ENCODE measurements around the gene PDLIM7. TPM values are rescaled to one million over a fixed set of nuclear protein-coding genes. Genes with fewer than 3 reads are reported as not detected.

Gene PDLIM7
- total and polyA plus RNA-seq, 7 experiments from 2014 or later = 2.7 to 63.2 (median 4.7) TPM

GRCh38 chr5:177526191-177526590 is 28.8 kb upstream of the PDLIM7 start:
- Histone ChIP-seq H3K27me3 (ENCODE audit: control insufficient read depth in 2 of 2, insufficient read depth in 2 of 2, low read length in 2 of 2) (no peaks in the 10 kb centered on the region), H3K9me3 (ENCODE audit: control insufficient read depth in 2 of 3, low read length in 3 of 3) (no peaks in the 10 kb centered on the region), H3K4me1 (ENCODE audit: control insufficient read depth in 2 of 2, insufficient read depth in 2 of 2, low read length in 2 of 2) (peaks cover 0 to 4% of the 10 kb centered on the region in 2 donors), H3K36me3 (ENCODE audit: control insufficient read depth in 2 of 3, insufficient read depth in 3 of 3, low read length in 3 of 3) (peaks cover 0 to 89% (median 10%) of the 10 kb centered on the region in 3 experiments), H3K27ac (ENCODE audit: low read depth, low read length) (no peak overlapping the region), H3K4me3 (ENCODE audit: low read length) (no peak overlapping the region)
- ChIA-PET POLR2A (interaction anchor here (0.6 to 1.0 kb wide), 3 partner anchors 10 to 140 kb away, joined by 3 to 4 read pairs (median 3); no protein-coding TSS in a partner anchor), CTCF (no interaction called here)
- DNase-seq (no peak), ATAC-seq (no peak)
- Mint-ChIP-seq H3K4me3 (no peak overlapping the region), H3K27ac (no peak overlapping the region), H3K36me3 (peaks cover 0 to 11% (median 7%) of the 10 kb centered on the region in 5 donors), H3K4me1 (peaks cover 0 to 10% (median 5%) of the 10 kb centered on the region in 7 donors), H3K27me3 (no peaks in the 10 kb centered on the region), H3K9me3 (peaks cover 0 to 2% (median 0%) of the 10 kb centered on the region in 11 donors)
- intact Hi-C loops (cut with micrococcal nuclease) = no loop called here

- H3K9me3 Mint-ChIP-seq = no peaks in the 10 kb centered on the region
- intact Hi-C loops (cut with micrococcal nuclease) = no loop called here
- H3K36me3 ChIP-seq (ENCODE audit: control insufficient read depth in 2 of 3, insufficient read depth in 3 of 3, low read length in 3 of 3) = peaks cover 0 to 89% (median 10%) of the 10 kb centered on the region in 3 experiments
Measured at GRCh38 chr5:177524941-177525655, 27.7 kb upstream of the PDLIM7 start.

GRCh38 chr5:177524539-177524900 is 27.1 kb upstream of the PDLIM7 start:
- no peak overlapping the region for H3K27ac Mint-ChIP-seq
- Histone ChIP-seq H3K4me1 (ENCODE audit: control insufficient read depth in 2 of 2, insufficient read depth in 2 of 2, low read length in 2 of 2) (peaks cover 0 to 6% of the 10 kb centered on the region in 2 donors), H3K27me3 (ENCODE audit: control insufficient read depth in 2 of 2, insufficient read depth in 2 of 2, low read length in 2 of 2) (no peaks in the 10 kb centered on the region), H3K27ac (ENCODE audit: low read depth, low read length) (no peak overlapping the region), H3K36me3 (ENCODE audit: control insufficient read depth in 2 of 3, insufficient read depth in 3 of 3, low read length in 3 of 3) (peaks cover 0 to 84% (median 6%) of the 10 kb centered on the region in 3 experiments), H3K4me3 (ENCODE audit: low read length) (no peak overlapping the region), H3K9me3 (ENCODE audit: control insufficient read depth in 2 of 3, low read length in 3 of 3) (no peaks in the 10 kb centered on the region)
- ATAC-seq (no peak), DNase-seq (no peak)
- peaks cover 12 to 25% (median 17%) of the 10 kb centered on the region in 7 donors for H3K4me1 Mint-ChIP-seq
- intact Hi-C loops (cut with micrococcal nuclease) = no loop called here
- ChIA-PET CTCF (interaction anchor here (1.1 kb wide), 1 partner anchor 221 kb away, joined by 3 read pairs; the partner anchor contains the start of gene PRELID1), POLR2A (interaction anchor here (0.6 kb wide), 1 partner anchor 628 kb away, joined by 4 read pairs; no protein-coding TSS in a partner anchor)
- H3K9me3 Mint-ChIP-seq = no peaks in the 10 kb centered on the region
- H3K27me3 Mint-ChIP-seq = no peaks in the 10 kb centered on the region
- H3K4me3 Mint-ChIP-seq = no peak overlapping the region
- H3K36me3 Mint-ChIP-seq = peaks cover 0 to 6% (median 4%) of the 10 kb centered on the region in 5 donors

More at GRCh38 chr5:177524941-177525655, 27.7 kb upstream of the PDLIM7 start:
- Histone ChIP-seq H3K27ac (ENCODE audit: low read depth, low read length) (no peak overlapping the region), H3K27me3 (ENCODE audit: control insufficient read depth in 2 of 2, insufficient read depth in 2 of 2, low read length in 2 of 2) (no peaks in the 10 kb centered on the region), H3K4me1 (ENCODE audit: control insufficient read depth in 2 of 2, insufficient read depth in 2 of 2, low read length in 2 of 2) (peaks cover 0 to 6% of the 10 kb centered on the region in 2 donors), H3K4me3 (ENCODE audit: low read length) (no peak overlapping the region), H3K9me3 (ENCODE audit: control insufficient read depth in 2 of 3, low read length in 3 of 3) (no peaks in the 10 kb centered on the region)
- no peak for ATAC-seq
- Mint-ChIP-seq H3K4me1 (peaks cover 6 to 20% (median 11%) of the 10 kb centered on the region in 7 donors), H3K4me3 (no peak overlapping the region), H3K27me3 (no peaks in the 10 kb centered on the region), H3K27ac (no peak overlapping the region), H3K36me3 (peaks cover 0 to 7% (median 4%) of the 10 kb centered on the region in 5 donors)
- ChIA-PET POLR2A (interaction anchor here (1.0 kb wide), 1 partner anchor 9 kb away, joined by 3 read pairs; no protein-coding TSS in a partner anchor), CTCF (interaction anchor here (1.1 kb wide), 1 partner anchor 221 kb away, joined by 3 read pairs; the partner anchor contains the start of gene PRELID1)
- DNase-seq = no peak

DNA sequence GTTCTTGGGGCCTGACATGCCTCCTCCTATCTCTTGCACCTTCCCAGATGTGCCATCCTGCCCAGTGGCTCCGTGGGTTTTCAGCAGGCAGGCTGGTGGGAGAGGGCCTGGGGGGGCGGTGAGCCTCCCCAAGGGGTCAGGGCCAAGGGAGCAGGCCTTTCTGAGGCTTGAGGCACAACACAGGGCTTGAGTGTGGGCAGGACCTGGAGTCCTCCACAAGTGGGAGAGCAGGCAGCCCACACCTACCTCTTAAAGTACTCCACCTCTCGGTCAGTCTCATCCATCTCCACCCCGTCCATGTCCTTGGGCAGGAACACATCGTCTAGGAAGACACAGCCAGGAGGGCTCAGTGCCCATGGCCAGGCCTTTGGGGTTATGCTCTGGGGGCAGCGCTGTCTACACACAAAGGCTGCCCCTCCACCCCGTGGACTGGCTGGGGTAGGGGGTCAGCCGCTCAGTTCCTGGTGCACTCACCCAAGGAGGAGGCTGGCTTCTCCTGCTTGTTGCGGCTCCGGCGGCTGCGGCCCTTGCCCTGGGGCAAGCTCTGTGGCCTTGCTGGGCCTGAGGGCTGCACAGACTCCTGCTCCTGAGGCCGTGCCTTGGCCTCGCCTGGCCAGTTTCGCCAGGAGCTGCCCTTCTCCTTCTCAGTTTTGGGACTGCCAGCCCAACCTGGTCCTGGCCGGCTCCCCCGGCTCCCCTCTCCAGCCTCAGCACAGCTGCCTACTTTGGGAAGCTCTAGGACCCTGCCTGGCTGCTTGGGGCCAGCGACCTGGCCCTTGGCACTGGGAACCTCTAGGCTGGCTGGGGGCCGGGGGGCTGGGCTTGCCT is 26.5 kb upstream of the PDLIM7 start:
- Histone ChIP-seq H3K4me3 (ENCODE audit: low read length) (no peak overlapping the region), H3K9me3 (ENCODE audit: control insufficient read depth in 2 of 3, low read length in 3 of 3) (no peaks in the 10 kb centered on the region), H3K36me3 (ENCODE audit: control insufficient read depth in 2 of 3, insufficient read depth in 3 of 3, low read length in 3 of 3) (peaks cover 0 to 78% (median 3%) of the 10 kb centered on the region in 3 experiments), H3K4me1 (ENCODE audit: control insufficient read depth in 2 of 2, insufficient read depth in 2 of 2, low read length in 2 of 2) (peaks cover 6% of the 10 kb centered on the region in 2 donors), H3K27ac (ENCODE audit: low read depth, low read length) (no peak overlapping the region), H3K27me3 (ENCODE audit: control insufficient read depth in 2 of 2, insufficient read depth in 2 of 2, low read length in 2 of 2) (no peaks in the 10 kb centered on the region)
- peaks cover 15 to 28% (median 22%) of the 10 kb centered on the region in 7 donors for H3K4me1 Mint-ChIP-seq
- ChIA-PET CTCF (interaction anchor here (1.1 kb wide), 1 partner anchor 220 kb away, joined by 3 read pairs; the partner anchor contains the start of gene PRELID1), POLR2A (interaction anchor here (0.6 kb wide), 1 partner anchor 629 kb away, joined by 4 read pairs; no protein-coding TSS in a partner anchor)
- H3K27ac Mint-ChIP-seq = peak overlapping the region in 1 of 9 donors; percentile 56
- DNase-seq (no peak), ATAC-seq (no peak)
- intact Hi-C loops (cut with micrococcal nuclease) = no loop called here
- H3K9me3 Mint-ChIP-seq = no peaks in the 10 kb centered on the region
- no peaks in the 10 kb centered on the region for H3K27me3 Mint-ChIP-seq
- H3K4me3 Mint-ChIP-seq = no peak overlapping the region
- peaks cover 0 to 6% (median 3%) of the 10 kb centered on the region in 5 donors for H3K36me3 Mint-ChIP-seq

- Mint-ChIP-seq H3K4me1 (peaks cover 28 to 44% (median 34%) of the 10 kb centered on the region in 7 donors), H3K4me3 (peak overlapping the region in 1 of 10 donors; percentile 32), H3K36me3 (peaks cover 3 to 14% (median 5%) of the 10 kb centered on the region in 5 donors), H3K27ac (peak overlapping the region in 5 of 9 donors; percentile 30 to 72 (median 62)), H3K9me3 (no peaks in the 10 kb centered on the region), H3K27me3 (peaks cover 0 to 2% (median 0%) of the 10 kb centered on the region in 5 donors)
- ATAC-seq = no peak
- Histone ChIP-seq H3K9me3 (ENCODE audit: control insufficient read depth in 2 of 3, low read length in 3 of 3) (no peaks in the 10 kb centered on the region), H3K36me3 (ENCODE audit: control insufficient read depth in 2 of 3, insufficient read depth in 3 of 3, low read length in 3 of 3) (peaks cover 0 to 54% (median 0%) of the 10 kb centered on the region in 3 experiments), H3K4me3 (ENCODE audit: low read length) (no peak overlapping the region), H3K27ac (ENCODE audit: low read depth, low read length) (peak overlapping the region; percentile 24), H3K4me1 (ENCODE audit: control insufficient read depth in 2 of 2, insufficient read depth in 2 of 2, low read length in 2 of 2) (peaks cover 9 to 12% of the 10 kb centered on the region in 2 donors), H3K27me3 (ENCODE audit: control insufficient read depth in 2 of 2, insufficient read depth in 2 of 2, low read length in 2 of 2) (no peaks in the 10 kb centered on the region)
- ChIA-PET CTCF (interaction anchor here (0.7 kb wide), 2 partner anchors 24 to 130 kb away, joined by 3 read pairs; no protein-coding TSS in a partner anchor), POLR2A (interaction anchor here (1.4 kb wide), 2 partner anchors 10 to 78 kb away, joined by 3 read pairs; no protein-coding TSS in a partner anchor)
- intact Hi-C loops (cut with micrococcal nuclease) = no loop called here
- no peak for DNase-seq
Measured at GRCh38 chr5:177520916-177521513, 23.6 kb upstream of the PDLIM7 start.

DNA sequence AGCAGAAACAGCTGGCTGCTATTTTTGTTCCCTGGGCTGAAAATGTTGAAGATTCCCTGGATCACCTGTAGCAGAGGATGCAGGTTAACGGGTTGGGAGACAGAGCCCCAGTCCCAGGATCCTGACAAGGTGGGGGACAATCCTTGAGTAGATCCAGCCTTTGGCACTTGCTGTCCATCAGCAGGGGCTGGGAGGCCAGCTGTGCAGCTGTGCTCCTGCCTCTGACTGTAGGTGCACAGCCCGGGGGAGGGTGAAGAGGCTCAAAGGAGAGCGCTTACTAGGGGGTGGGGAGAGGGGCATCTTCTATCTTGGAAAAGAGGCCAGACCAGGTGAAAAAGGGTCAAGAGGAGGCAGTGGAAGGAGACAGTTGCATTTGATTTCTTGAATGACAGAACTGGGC is 22.9 kb upstream of the PDLIM7 start:
- DNase-seq (no peak), ATAC-seq (no peak)
- Mint-ChIP-seq H3K27me3 (peaks cover 0 to 2% (median 0%) of the 10 kb centered on the region in 5 donors), H3K27ac (peak overlapping the region in 4 of 9 donors; percentile 54 to 83 (median 64)), H3K9me3 (no peaks in the 10 kb centered on the region), H3K4me3 (peak overlapping the region in 4 of 10 donors; percentile 32 to 59 (median 42)), H3K36me3 (peaks cover 3 to 20% (median 10%) of the 10 kb centered on the region in 5 donors), H3K4me1 (peaks cover 35 to 52% (median 42%) of the 10 kb centered on the region in 7 donors)
- H3K36me3 ChIP-seq (ENCODE audit: control insufficient read depth in 2 of 3, insufficient read depth in 3 of 3, low read length in 3 of 3) = peaks cover 0 to 51% (median 0%) of the 10 kb centered on the region in 3 experiments
- H3K4me3 ChIP-seq (ENCODE audit: low read length) = no peak overlapping the region
- no peaks in the 10 kb centered on the region for H3K9me3 ChIP-seq (ENCODE audit: control insufficient read depth in 2 of 3, low read length in 3 of 3)
- no peak overlapping the region for H3K27ac ChIP-seq (ENCODE audit: low read depth, low read length)
- POLR2A ChIA-PET = interaction anchor here (1.4 kb wide), 1 partner anchor 79 kb away, joined by 3 read pairs; no protein-coding TSS in a partner anchor
- no peaks in the 10 kb centered on the region for H3K27me3 ChIP-seq (ENCODE audit: control insufficient read depth in 2 of 2, insufficient read depth in 2 of 2, low read length in 2 of 2)
- CTCF ChIA-PET = interaction anchor here (0.7 kb wide), 1 partner anchor 130 kb away, joined by 3 read pairs; no protein-coding TSS in a partner anchor
- H3K4me1 ChIP-seq (ENCODE audit: control insufficient read depth in 2 of 2, insufficient read depth in 2 of 2, low read length in 2 of 2) = peaks cover 15 to 17% of the 10 kb centered on the region in 2 donors
- intact Hi-C loops (cut with micrococcal nuclease) = no loop called here
